H9 (cell line): ENCODE data around the gene SLC22A13. TPM values are rescaled to one million over a fixed set of nuclear protein-coding genes. Genes with fewer than 3 reads are reported as not detected.

Experiments used
- DNase-seq: peaks from one replicate; pipeline ENCODE4 v3.0.0-alpha.2; 2017
- H2AFZ ChIP-seq: one replicate; pipeline ENCODE4 v1.6.1; 2013; ENCODE audit warnings: mild to moderate bottlenecking, low read length, control low read depth, moderate library complexity
- H2AK5ac ChIP-seq: 2 replicates; pipeline ENCODE4 v1.6.1; 2013; ENCODE audit warnings: low read length, control low read depth, mixed read lengths; ENCODE audit not compliant: insufficient read length
- H2BK120ac ChIP-seq: one replicate; pipeline ENCODE4 v1.6.1; 2013; ENCODE audit warnings: low read depth, mild to moderate bottlenecking, low read length, control low read depth, inconsistent platforms; ENCODE audit not compliant: poor library complexity, severe bottlenecking
- H2BK12ac ChIP-seq: 2 replicates; pipeline ENCODE4 v1.6.1; 2013; ENCODE audit warnings: low read length, control low read depth, mixed read lengths, low read depth; ENCODE audit not compliant: insufficient read length
- H2BK15ac ChIP-seq: 2 replicates; pipeline ENCODE4 v1.6.1; 2013; ENCODE audit warnings: low read depth, low read length, control low read depth
- H2BK20ac ChIP-seq: one replicate; pipeline ENCODE4 v1.6.1; 2013; ENCODE audit warnings: low read depth, mild to moderate bottlenecking, low read length, control low read depth, inconsistent platforms; ENCODE audit not compliant: poor library complexity, severe bottlenecking
- H2BK5ac ChIP-seq: 2 replicates; pipeline ENCODE4 v1.6.1; 2013; ENCODE audit warnings: low read length, control low read depth, mixed read lengths; ENCODE audit not compliant: insufficient read length
- H3K14ac ChIP-seq: 2 replicates; pipeline ENCODE4 v1.6.1; 2013; ENCODE audit warnings: low read length, control low read depth; ENCODE audit not compliant: insufficient read depth
- H3K18ac ChIP-seq: 2 replicates; pipeline ENCODE4 v1.6.1; 2013; ENCODE audit warnings: low read depth, mild to moderate bottlenecking, mixed read lengths, low read length, control low read depth; ENCODE audit not compliant: insufficient read length
- H3K23ac ChIP-seq: 2 replicates; pipeline ENCODE4 v1.6.1; 2013; ENCODE audit warnings: low read length, control low read depth, mixed read lengths, low read depth; ENCODE audit not compliant: insufficient read length
- H3K23me2 ChIP-seq: 2 replicates; pipeline ENCODE4 v1.6.1; 2013; ENCODE audit warnings: low read depth, mild to moderate bottlenecking, mixed read lengths, low read length, control low read depth; ENCODE audit not compliant: insufficient read length, poor library complexity, severe bottlenecking
- H3K27ac ChIP-seq: 2 replicates; pipeline ENCODE4 v1.5.1; 2013; ENCODE audit warnings: low read length, control low read depth, mixed read lengths, low read depth; ENCODE audit not compliant: insufficient read length
- H3K27me3 ChIP-seq: 2 replicates; pipeline ENCODE4 v1.6.1; 2013; ENCODE audit warnings: low read length, control low read depth, inconsistent platforms; ENCODE audit not compliant: insufficient read depth
- H3K4ac ChIP-seq: 2 replicates; pipeline ENCODE4 v1.6.1; 2013; ENCODE audit warnings: low read depth, mild to moderate bottlenecking, control low read depth, inconsistent platforms, low read length, moderate library complexity
- H3K4me1 ChIP-seq: 2 replicates; pipeline ENCODE4 v1.6.1; 2013; ENCODE audit warnings: low read length, control low read depth, inconsistent platforms; ENCODE audit not compliant: insufficient read depth
- H3K4me2 ChIP-seq: 2 replicates; pipeline ENCODE4 v1.6.1; 2013; ENCODE audit warnings: low read length, control low read depth, mixed read lengths; ENCODE audit not compliant: insufficient read length, insufficient read depth
- H3K56ac ChIP-seq: 2 replicates; pipeline ENCODE4 v1.6.1; 2013; ENCODE audit warnings: low read depth, mild to moderate bottlenecking, mixed read lengths, low read length, control low read depth; ENCODE audit not compliant: insufficient read length
- H3K79me1 ChIP-seq: 2 replicates; pipeline ENCODE4 v1.6.1; 2013; ENCODE audit warnings: low read depth, mild to moderate bottlenecking, moderate library complexity, low read length, control low read depth, inconsistent platforms; ENCODE audit not compliant: insufficient read depth, poor library complexity, severe bottlenecking
- H3K79me2 ChIP-seq: 2 replicates; pipeline ENCODE4 v1.6.1; 2013; ENCODE audit warnings: low read length, control low read depth, inconsistent platforms; ENCODE audit not compliant: insufficient read depth
- H3K9ac ChIP-seq: 2 replicates; pipeline ENCODE4 v1.6.1; 2013; ENCODE audit warnings: low read length, control low read depth, mixed read lengths; ENCODE audit not compliant: insufficient read length; ENCODE audit errors: extremely low read depth
- H3K9me3 ChIP-seq: one replicate; pipeline ENCODE4 v1.6.1; 2013; ENCODE audit warnings: low read depth, low read length, inconsistent platforms; ENCODE audit not compliant: control insufficient read depth
- H3T11ph ChIP-seq: one replicate; pipeline ENCODE4 v1.6.1; 2013; ENCODE audit warnings: mild to moderate bottlenecking, low read length, control low read depth, inconsistent platforms
- H4K20me1 ChIP-seq: one replicate; pipeline ENCODE4 v1.6.1; 2013; ENCODE audit not compliant: control insufficient read depth, insufficient read length, insufficient read depth
- H4K5ac ChIP-seq: 2 replicates; pipeline ENCODE4 v1.6.1; 2013; ENCODE audit warnings: low read depth, mild to moderate bottlenecking, mixed read lengths, low read length, control low read depth; ENCODE audit not compliant: insufficient read length
- H4K8ac ChIP-seq: replicated peaks from 2 replicates; pipeline ENCODE4 v1.6.1; 2013; ENCODE audit warnings: low read length, control low read depth, mixed read lengths, low read depth; ENCODE audit not compliant: insufficient read length
- H4K91ac ChIP-seq: 2 replicates; pipeline ENCODE4 v1.6.1; 2013; ENCODE audit warnings: low read depth, mild to moderate bottlenecking, moderate library complexity, mixed read lengths, low read length, control low read depth; ENCODE audit not compliant: insufficient read length
- H3K27ac Mint-ChIP-seq, 3 experiments: 2 replicates in 2 of 3; 3 replicates in 1 of 3; pipeline ENCODE4 v1.8.0; 2020 to 2021; ENCODE audit warnings: mixed read lengths in 3 of 3, mild to moderate bottlenecking in 1 of 3, moderate library complexity in 1 of 3
- H3K27me3 Mint-ChIP-seq: 2 replicates; pipeline ENCODE4 v1.8.0; 2021; ENCODE audit warnings: low read depth, mild to moderate bottlenecking, moderate library complexity, mixed read lengths
- H3K36me3 Mint-ChIP-seq, 3 experiments: 2 replicates in 2 of 3; 3 replicates in 1 of 3; pipeline ENCODE4 v1.8.0; 2020 to 2021; ENCODE audit warnings: low read depth in 3 of 3, mixed read lengths in 3 of 3; ENCODE audit not compliant: insufficient read depth in 1 of 3
- H3K4me1 Mint-ChIP-seq, 2 experiments: 2 replicates each; pipeline ENCODE4 v1.8.0; 2020; ENCODE audit warnings: mixed read lengths in 2 of 2
- H3K4me3 Mint-ChIP-seq, 2 experiments: 2 replicates in 1 of 2; 3 replicates in 1 of 2; pipeline ENCODE4 v1.8.0; 2020 to 2021; ENCODE audit warnings: mild to moderate bottlenecking in 2 of 2, mixed read lengths in 2 of 2, moderate library complexity in 1 of 2
- H3K9me3 Mint-ChIP-seq, 2 experiments: 2 replicates in 1 of 2; 3 replicates in 1 of 2; pipeline ENCODE4 v1.8.0; 2020; ENCODE audit warnings: mild to moderate bottlenecking in 2 of 2, mixed read lengths in 2 of 2, moderate library complexity in 1 of 2
- CTCF ChIP-seq: fragments of 200-600 bp; sonication (generic); conservative IDR thresholded peaks from 3 replicates; pipeline ENCODE4 v1.8.0; 2021; ENCODE audit warnings: antibody characterized with exemption, mild to moderate bottlenecking
- WGBS: extraction: QIAGEN DNeasy Blood & Tissue Kit; methylation state at CpG from one replicate; pipeline ENCODE4 v1.1.7; 2013; ENCODE audit warnings: missing lambda C conversion rate, low lambda C conversion rate, mixed read lengths; ENCODE audit not compliant: insufficient read length; ENCODE audit errors: extremely low coverage; 5-methylcytosine and 5-hydroxymethylcytosine counted together
- total RNA-seq: library from RNA; stranded (reverse); gene quantifications from 2 replicates; pipeline ENCODE4 v1.2.1, GENCODE V29; 2021

SLC22A13 gene
- total RNA-seq, 1 experiment from 2014 or later, result not detected

- H3K18ac ChIP-seq, result no peak overlapping the region
- H3K23ac ChIP-seq, result no peak overlapping the region
- H2BK120ac ChIP-seq, result no peak overlapping the region
- H3K4me2 ChIP-seq, result no peak overlapping the region
- no peak overlapping the region for H2BK15ac ChIP-seq
- H3K56ac ChIP-seq, result no peak overlapping the region
- H3T11ph ChIP-seq, result no peak overlapping the region
- Mint-ChIP-seq H3K36me3 (peaks cover 4 to 39% (median 38%) of the 10 kb centered on the region in 3 experiments; a peak in 6 of 7 replicates), H3K27me3 (no peaks in the 10 kb centered on the region), H3K9me3 (no peaks in the 10 kb centered on the region), H3K27ac (no peak overlapping the region), H3K4me1 (no peaks in the 10 kb centered on the region), H3K4me3 (no peak overlapping the region)
- H3K4me1 ChIP-seq, result no peaks in the 10 kb centered on the region
- no peaks in the 10 kb centered on the region for H3K79me2 ChIP-seq
- no peak overlapping the region for H2BK5ac ChIP-seq
- DNase-seq, result no peak
- H3K79me1 ChIP-seq, result no peaks in the 10 kb centered on the region
- H2AK5ac ChIP-seq, result no peak overlapping the region
- no peak overlapping the region for H2BK12ac ChIP-seq
- H2AFZ ChIP-seq, result no peak overlapping the region
- no peaks in the 10 kb centered on the region for H3K9me3 ChIP-seq
- WGBS, result no CpG with 5 or more reads among the region's 2 CpGs
- peaks cover 4% of the 10 kb centered on the region for H4K20me1 ChIP-seq
- no peaks in the 10 kb centered on the region for H3K23me2 ChIP-seq
- no peak overlapping the region for H4K5ac ChIP-seq
- no peak for TF ChIP-seq CTCF
- no peaks in the 10 kb centered on the region for H3K27me3 ChIP-seq
- no peak overlapping the region for H3K14ac ChIP-seq
- no peak overlapping the region for H4K8ac ChIP-seq
- no peak overlapping the region for H2BK20ac ChIP-seq
- H3K9ac ChIP-seq, result no peak overlapping the region
- H4K91ac ChIP-seq, result no peak overlapping the region
- no peak overlapping the region for H3K4ac ChIP-seq
- H3K27ac ChIP-seq, result no peak overlapping the region
These were observed 37.6 kb upstream of the SLC22A13 start for GRCh38 chr3:38227989-38228388.
